Right lobe of liver (tissue), 4 donors: ENCODE data around the gene PNKP.

ENCODE experiments used
- CTCF ChIP-seq, 4 donors: fragments of 200-600 bp in 3 of 4; fragments of 450-650 bp in 1 of 4; IDR thresholded peaks; one replicate each; pipeline versions ENCODE4 v1.5.1 to v1.8.0; 2016 to 2022; ENCODE audit warnings: antibody characterized with exemption in 4 of 4, mild to moderate bottlenecking in 2 of 4
- POLR2A ChIP-seq: fragments of 450-650 bp; IDR thresholded peaks from one replicate; pipeline ENCODE4 v1.6.1; 2017; ENCODE audit warnings: antibody characterized with exemption, mild to moderate bottlenecking
- donor health status: DM: no; HTN: no; CAD: no.
- donor health status: DM: no; HTN: no; CAD: no.
- donor health status: DM: no; HTN: yes; CAD: no.

GRCh38 chr19:49887665-49888509, 20.5 kb upstream of the PNKP start:
- TF ChIP-seq POLR2A = no peak
- no peak for TF ChIP-seq CTCF (IDR thresholded peaks at IDR 0.05)
